Neural progenitor cell (in vitro differentiated cells): Measurements from ENCODE around the gene TXN2.

Experiments
- EZH2phosphoT487 ChIP-seq: fragments of 200-600 bp; sonication (generic); IDR thresholded peaks from 2 replicates; pipeline ENCODE4 v1.6.1; 2017; ENCODE audit warnings: antibody characterized with exemption
- TF ChIP-seq, protein P1 (sequence below): fragments of 200-600 bp; sonication (generic); IDR thresholded peaks from 2 replicates; pipeline ENCODE4 v1.5.1; 2017; ENCODE audit warnings: antibody characterized with exemption, mild to moderate bottlenecking

DNA sequence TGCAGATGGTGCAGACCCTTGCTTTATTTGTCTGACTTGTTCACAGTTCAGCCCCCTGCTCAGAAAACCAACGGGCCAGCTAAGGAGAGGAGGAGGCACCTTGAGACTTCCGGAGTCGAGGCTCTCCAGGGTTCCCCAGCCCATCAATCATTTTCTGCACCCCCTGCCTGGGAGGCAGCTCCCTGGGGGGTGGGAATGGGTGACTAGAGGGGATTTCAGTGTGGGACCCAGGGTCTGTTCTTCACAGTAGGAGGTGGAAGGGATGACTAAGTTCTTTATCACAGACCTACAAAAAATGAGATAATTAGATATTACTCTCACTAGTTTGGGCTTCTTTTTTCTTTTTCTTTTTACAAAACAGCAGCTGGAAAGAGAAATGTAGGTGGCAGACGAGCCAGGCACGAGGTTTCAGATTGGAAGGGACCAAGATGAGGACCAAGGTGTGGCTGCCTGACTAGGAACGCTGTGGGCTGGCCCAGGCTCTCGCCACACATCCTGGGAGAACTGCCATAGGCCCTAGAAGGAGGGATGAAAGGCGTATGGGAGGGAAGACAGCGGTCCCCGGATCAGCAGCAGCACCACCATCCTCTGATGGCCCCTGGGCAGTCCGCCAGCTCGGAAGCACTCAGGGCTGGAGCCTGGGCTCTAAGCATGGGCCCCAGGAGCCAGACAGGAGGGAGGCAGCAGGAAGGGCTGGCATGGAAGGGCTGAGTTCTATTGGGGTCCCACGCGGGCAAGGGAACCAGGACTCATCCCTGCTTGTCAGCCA lies 14.2 kb downstream of the TXN2 start:
- TF ChIP-seq, protein P1, sequence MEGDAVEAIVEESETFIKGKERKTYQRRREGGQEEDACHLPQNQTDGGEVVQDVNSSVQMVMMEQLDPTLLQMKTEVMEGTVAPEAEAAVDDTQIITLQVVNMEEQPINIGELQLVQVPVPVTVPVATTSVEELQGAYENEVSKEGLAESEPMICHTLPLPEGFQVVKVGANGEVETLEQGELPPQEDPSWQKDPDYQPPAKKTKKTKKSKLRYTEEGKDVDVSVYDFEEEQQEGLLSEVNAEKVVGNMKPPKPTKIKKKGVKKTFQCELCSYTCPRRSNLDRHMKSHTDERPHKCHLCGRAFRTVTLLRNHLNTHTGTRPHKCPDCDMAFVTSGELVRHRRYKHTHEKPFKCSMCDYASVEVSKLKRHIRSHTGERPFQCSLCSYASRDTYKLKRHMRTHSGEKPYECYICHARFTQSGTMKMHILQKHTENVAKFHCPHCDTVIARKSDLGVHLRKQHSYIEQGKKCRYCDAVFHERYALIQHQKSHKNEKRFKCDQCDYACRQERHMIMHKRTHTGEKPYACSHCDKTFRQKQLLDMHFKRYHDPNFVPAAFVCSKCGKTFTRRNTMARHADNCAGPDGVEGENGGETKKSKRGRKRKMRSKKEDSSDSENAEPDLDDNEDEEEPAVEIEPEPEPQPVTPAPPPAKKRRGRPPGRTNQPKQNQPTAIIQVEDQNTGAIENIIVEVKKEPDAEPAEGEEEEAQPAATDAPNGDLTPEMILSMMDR = no peak
- no peak for TF ChIP-seq EZH2phosphoT487
